Endothelial cell of umbilical vein (primary cell): ENCODE results near the gene NKD2. TPM values are rescaled to one million over a fixed set of nuclear protein-coding genes. Genes with fewer than 3 reads are reported as not detected.

Experiments used
- BruUV-seq: library from RNA; stranded (reverse); fragments of 400-500 nt; replicated peaks from 2 replicates; lab custom pipeline; 2021; lab: Mats Ljungman, UMichigan
- CTCF ChIA-PET: fragments of 300-600, 350-600 bp; sonication (Branson Sonifier 250); formaldehyde crosslinking; loops from one replicate; lab custom pipeline; 2021; ENCODE audit warnings: antibody characterized with exemption, inconsistent platforms; lab: Charles Lee
- POLR2A ChIA-PET: fragments of 300-600, 350-600 bp; sonication (Branson Sonifier 250); formaldehyde crosslinking; loops from one replicate; lab custom pipeline; 2021; ENCODE audit warnings: antibody characterized with exemption, inconsistent platforms; lab: Charles Lee
- DNase-seq: peaks from one replicate; pipeline ENCODE4 v3.0.0-alpha.2; 2011; ENCODE audit warnings: low read depth, low spot score
- FAIRE-seq: peaks from 2 replicates; lab custom pipeline; 2011; peaks lifted over from hg19 to GRCh38; lab: Jason Lieb, UNC
- H2AFZ ChIP-seq: 2 replicates; pipeline ENCODE4 v1.6.0; 2012; ENCODE audit warnings: low read depth, low read length, control low read depth, inconsistent platforms
- H3K27ac ChIP-seq: 2 replicates; pipeline ENCODE4 v1.5.1; 2011; ENCODE audit warnings: low read depth, mild to moderate bottlenecking, control low read depth, low read length, moderate library complexity; ENCODE audit not compliant: insufficient read depth
- H3K27me3 ChIP-seq, 2 experiments: 2 replicates each; pipeline versions ENCODE4 v1.6.0 to v1.6.1; 2011; ENCODE audit warnings: low read length in 2 of 2, mixed read lengths in 1 of 2; ENCODE audit not compliant: control insufficient read depth in 2 of 2, insufficient read depth in 2 of 2
- H3K36me3 ChIP-seq, 2 experiments: 2 replicates in 1 of 2; 3 replicates in 1 of 2; pipeline ENCODE4 v1.5.1; 2011; ENCODE audit warnings: low read length in 2 of 2, mild to moderate bottlenecking in 1 of 2, moderate library complexity in 1 of 2; ENCODE audit not compliant: control insufficient read depth in 2 of 2, insufficient read depth in 2 of 2; ENCODE audit errors: extremely low read depth in 1 of 2
- H3K4me1 ChIP-seq: 3 replicates; pipeline ENCODE4 v1.5.1; 2011; ENCODE audit warnings: mild to moderate bottlenecking, low read length; ENCODE audit not compliant: control insufficient read depth, insufficient read depth; ENCODE audit errors: extremely low read depth
- H3K4me2 ChIP-seq: 2 replicates; pipeline ENCODE4 v1.6.1; 2011; ENCODE audit warnings: low read length, control low read depth, mixed read lengths; ENCODE audit not compliant: insufficient read depth
- H3K4me3 ChIP-seq, 3 experiments: fragments of 200-600 bp in 1 of 3; sonication (generic), shearing (Covaris generic) in 1 of 3; replicated peaks in 1 of 3; 2 replicates each; pipeline ENCODE4 v1.5.1; 2011 to 2016; ENCODE audit warnings: control low read depth in 3 of 3, low read length in 3 of 3, mild to moderate bottlenecking in 2 of 3, inconsistent platforms in 1 of 3, low read depth in 1 of 3, moderate library complexity in 1 of 3; ENCODE audit not compliant: insufficient read depth in 1 of 3
- H3K79me2 ChIP-seq: 2 replicates; pipeline ENCODE4 v1.6.0; 2012; ENCODE audit warnings: low read length, inconsistent platforms; ENCODE audit not compliant: control insufficient read depth, insufficient read depth
- H3K9ac ChIP-seq: replicated peaks from 2 replicates; pipeline ENCODE3; 2011; ENCODE audit warnings: low read length, control low read depth; ENCODE audit not compliant: insufficient read depth; ENCODE audit errors: extremely low read depth
- H3K9me1 ChIP-seq: replicated peaks from 3 replicates; pipeline ENCODE4 v1.6.0; 2011; ENCODE audit warnings: mild to moderate bottlenecking, low read length; ENCODE audit not compliant: control insufficient read depth, insufficient read depth; ENCODE audit errors: extremely low read depth
- H3K9me3 ChIP-seq: replicated peaks from 2 replicates; pipeline ENCODE4 v1.5.1; 2012; ENCODE audit warnings: low read length, inconsistent platforms; ENCODE audit not compliant: control insufficient read depth, insufficient read depth
- H4K20me1 ChIP-seq: replicated peaks from 2 replicates; pipeline ENCODE3; 2011; ENCODE audit warnings: mild to moderate bottlenecking, low read length; ENCODE audit not compliant: control insufficient read depth, insufficient read depth; ENCODE audit errors: extremely low read depth
- EZH2 ChIP-seq: IDR thresholded peaks from 2 replicates; pipeline ENCODE4 v1.6.1; 2012; ENCODE audit warnings: borderline replicate concordance, low read depth, mild to moderate bottlenecking, moderate library complexity, low read length, inconsistent platforms; ENCODE audit not compliant: severe bottlenecking
- FOS ChIP-seq: IDR thresholded peaks from 2 replicates; pipeline ENCODE4 v1.6.1; 2011; ENCODE audit warnings: mild to moderate bottlenecking, low read length, moderate library complexity, borderline replicate concordance; ENCODE audit not compliant: insufficient read depth
- GATA2 ChIP-seq: IDR thresholded peaks from 2 replicates; pipeline ENCODE4 v1.7.0; 2011; ENCODE audit warnings: low read depth, mild to moderate bottlenecking, moderate library complexity, mixed read lengths, low read length; ENCODE audit not compliant: insufficient read length, insufficient read depth
- JUN ChIP-seq: IDR thresholded peaks from 2 replicates; pipeline ENCODE4 v1.6.1; 2011; ENCODE audit warnings: borderline replicate concordance, low read depth; ENCODE audit not compliant: insufficient read length, insufficient read depth
- MAX ChIP-seq: IDR thresholded peaks from 2 replicates; pipeline ENCODE4 v1.6.1; 2011; ENCODE audit not compliant: insufficient read depth, insufficient read length
- POLR2A ChIP-seq: IDR thresholded peaks from 2 replicates; pipeline ENCODE4 v1.6.1; 2012; ENCODE audit warnings: low read depth, mild to moderate bottlenecking, control low read depth, low read length
- POLR2AphosphoS5 ChIP-seq: IDR thresholded peaks from 2 replicates; pipeline ENCODE4 v1.6.1; 2012; ENCODE audit warnings: low read depth, mild to moderate bottlenecking, control low read depth, low read length, moderate library complexity; ENCODE audit not compliant: insufficient read depth
- dilution Hi-C: fragments of 300-500 bp; cut with MboI; formaldehyde crosslinking; loops from one replicate; pipeline ENCODE4 v1.15.0; 2019; ENCODE audit warnings: low sequenced_read_pairs; ENCODE audit not compliant: extremely low pct_ligation_motif_present
- intact Hi-C: fragments of 100-400 bp; cut with micrococcal nuclease; formaldehyde crosslinking; loops from one replicate; pipeline ENCODE4 v1.10.0; 2022
- polyA plus RNA-seq, 4 experiments: library from polyadenylated mRNA; depleted of rRNA in 3 of 4; stranded (reverse) in 3 of 4; unstranded in 1 of 4; fragments of >200 nt; gene quantifications; 2 replicates each; pipeline versions ENCODE4 v1.2.1 to v1.2.3, GENCODE V29; 2011 to 2012; ENCODE audit warnings: missing spikeins in 1 of 4
- total RNA-seq: library from RNA; stranded (reverse); gene quantifications from 2 replicates; pipeline ENCODE4 v1.2.3, GENCODE V29; 2021

The NKD2 gene
- total and polyA plus RNA-seq, 2 donors (not counting 3 experiments of a cell fraction or from before 2014, with no cell fraction given): 0.08 TPM; not detected in 1

GRCh38 chr5:1068895-1069719 is 60.5 kb downstream of the NKD2 start:
- Histone ChIP-seq H3K36me3 (peaks cover 0 to 26% of the 10 kb centered on the region in 2 experiments), H3K27me3 (no peaks in the 10 kb centered on the region), H3K4me2 (no peak overlapping the region), H3K79me2 (no peaks in the 10 kb centered on the region), H3K9ac (no peak overlapping the region), H3K9me1 (no peaks in the 10 kb centered on the region), H2AFZ (no peak overlapping the region), H4K20me1 (no peaks in the 10 kb centered on the region), H3K27ac (no peak overlapping the region), H3K4me1 (no peaks in the 10 kb centered on the region), H3K4me3 (no peak overlapping the region), H3K9me3 (no peaks in the 10 kb centered on the region)
- DNase-seq: no peak
- dilution Hi-C loops: no loop called here
- intact Hi-C loops: no loop called here
- no TSS peak for BruUV-seq
- FAIRE-seq: no peak
- ChIA-PET POLR2A (no interaction called here), CTCF (no interaction called here)
- no peak for TF ChIP-seq FOS
- no peak for TF ChIP-seq GATA2
- TF ChIP-seq POLR2AphosphoS5: no peak

GRCh38 chr5:1069720-1070088 is 61.1 kb downstream of the NKD2 start:
- DNase-seq (no peak), FAIRE-seq (no peak)
- Histone ChIP-seq H2AFZ (no peak overlapping the region), H3K4me1 (no peaks in the 10 kb centered on the region), H3K79me2 (no peaks in the 10 kb centered on the region), H3K4me2 (no peak overlapping the region), H3K9ac (no peak overlapping the region), H3K27ac (no peak overlapping the region), H3K4me3 (no peak overlapping the region), H3K36me3 (peaks cover 0 to 26% of the 10 kb centered on the region in 2 experiments), H3K9me1 (no peaks in the 10 kb centered on the region), H3K9me3 (no peaks in the 10 kb centered on the region), H3K27me3 (no peaks in the 10 kb centered on the region), H4K20me1 (no peaks in the 10 kb centered on the region)
- dilution Hi-C loops (no loop called here), intact Hi-C loops (no loop called here)
- no TSS peak for BruUV-seq
- no peak for TF ChIP-seq MAX
- no peak for TF ChIP-seq POLR2A
- no peak for TF ChIP-seq JUN
- TF ChIP-seq GATA2: no peak
- no peak for TF ChIP-seq EZH2
- no peak for TF ChIP-seq POLR2AphosphoS5
- CTCF ChIA-PET: no interaction called here
- POLR2A ChIA-PET: no interaction called here
